EH (cell line): ENCODE data around the gene EHF.

Source experiments
- DNase-seq: peaks from one replicate; pipeline ENCODE4 v3.0.0-alpha.2; 2015; ENCODE audit warnings: low read depth

EHF gene

GRCh38 chr11:34644669-34645406 lies 23.9 kb downstream of the EHF start:
- DNase-seq = peak; percentile 88

GRCh38 chr11:34646431-34646830 lies 25.5 kb downstream of the EHF start:
- DNase-seq = no peak

- DNase-seq = peak; percentile 46
These were observed 26.2 kb downstream of the EHF start for GRCh38 chr11:34647131-34647530.

- DNase-seq = peak; percentile 28
These were observed 26.6 kb downstream of the EHF start for GRCh38 chr11:34647532-34647931.

- DNase-seq = no peak
These were observed 27.1 kb downstream of the EHF start for GRCh38 chr11:34648036-34648435.

- no peak for DNase-seq
These were observed 28.7 kb downstream of the EHF start for GRCh38 chr11:34649597-34649996.

- DNase-seq = no peak
These were observed 29.6 kb downstream of the EHF start for GRCh38 chr11:34650528-34650927.

DNA sequence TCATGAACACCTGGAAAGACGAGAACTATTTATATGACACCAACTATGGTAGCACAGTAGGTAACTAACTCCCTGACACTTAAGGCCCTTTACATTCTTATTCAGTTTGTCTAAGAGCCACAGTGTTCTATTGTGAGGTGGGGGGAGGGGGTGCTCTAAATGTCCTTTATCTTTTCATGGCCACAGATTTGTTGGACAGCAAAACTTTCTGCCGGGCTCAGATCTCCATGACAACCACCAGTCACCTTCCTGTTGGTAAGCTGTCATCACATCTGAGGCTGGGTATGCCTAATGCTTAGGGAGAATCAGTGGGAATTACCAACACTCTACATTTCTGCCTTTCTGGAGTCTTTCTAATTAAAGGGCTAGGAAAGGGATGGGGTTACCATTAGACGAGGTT lies 30.7 kb downstream of the EHF start:
- DNase-seq = no peak

DNA sequence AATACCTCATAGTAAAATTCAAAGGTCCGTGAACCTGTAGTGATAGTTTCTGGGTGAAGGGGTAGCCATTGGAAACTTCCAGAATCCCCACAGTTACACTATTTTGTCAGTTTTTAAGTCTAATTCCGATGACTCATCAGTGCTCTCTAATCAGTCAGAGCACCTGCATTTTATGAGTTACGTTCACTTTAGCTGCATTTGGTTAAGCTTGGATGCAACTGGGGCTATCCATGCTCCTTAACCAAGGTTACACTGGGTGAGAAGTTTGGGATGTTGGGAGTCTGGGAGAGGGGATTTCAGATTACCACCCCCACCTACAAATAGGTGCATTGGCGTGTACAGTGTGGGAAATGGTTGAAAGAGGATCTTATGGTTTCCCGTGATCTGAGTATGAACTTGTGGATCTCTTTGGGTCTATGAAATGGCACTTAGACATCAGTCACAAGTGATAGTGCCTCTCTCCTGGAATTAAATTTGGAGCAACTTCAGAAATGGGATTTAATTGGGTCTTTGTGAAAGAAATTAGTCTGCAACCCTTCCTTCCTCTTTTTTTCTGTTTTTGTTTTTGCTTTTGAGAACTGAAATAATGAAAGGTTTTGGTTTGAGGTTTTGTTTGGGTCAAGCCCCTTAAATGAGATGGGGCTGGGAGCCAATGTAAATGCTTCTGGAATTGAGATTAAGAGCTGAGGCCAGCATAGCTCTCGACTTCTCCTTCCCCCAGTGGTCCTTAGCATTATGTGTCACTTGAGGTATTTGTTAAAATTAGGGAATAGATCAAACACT lies 31.5 kb downstream of the EHF start:
- no peak for DNase-seq

GRCh38 chr11:34653031-34653430 lies 32.1 kb downstream of the EHF start:
- peak; percentile 40 for DNase-seq

DNA sequence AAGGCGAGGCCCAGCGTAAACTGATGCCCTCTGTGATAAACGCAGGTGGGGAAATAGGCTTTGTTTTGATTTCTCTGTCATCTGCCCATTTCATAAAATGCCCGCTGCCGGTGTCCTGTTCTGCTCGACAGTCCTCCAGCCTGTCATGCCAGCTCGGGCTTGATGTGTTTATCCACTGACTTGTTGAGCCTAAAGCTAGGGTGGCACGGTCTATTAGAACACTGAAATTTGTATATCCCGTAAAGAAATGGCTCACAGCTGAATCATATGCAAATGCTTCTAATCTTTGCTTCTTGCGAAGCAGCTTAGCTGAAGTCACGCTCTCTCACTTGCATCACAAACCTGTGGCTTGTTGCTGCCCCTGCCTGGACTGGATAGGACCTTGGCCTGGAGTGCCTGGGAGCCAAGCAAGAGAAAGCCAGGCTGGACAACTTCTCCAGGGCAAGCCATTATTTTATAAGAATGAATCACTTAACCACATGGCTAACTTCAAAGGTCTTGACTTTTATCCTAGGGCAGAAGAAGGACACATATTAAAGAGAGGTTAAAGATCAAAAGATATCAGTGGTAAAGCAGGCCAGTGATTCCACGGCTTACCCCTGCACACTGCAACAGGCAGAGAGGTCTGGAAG lies 33.1 kb downstream of the EHF start:
- DNase-seq = peak; percentile 96

- peak; percentile 76 for DNase-seq
These were observed 33.8 kb downstream of the EHF start for GRCh38 chr11:34654483-34655334.

DNA sequence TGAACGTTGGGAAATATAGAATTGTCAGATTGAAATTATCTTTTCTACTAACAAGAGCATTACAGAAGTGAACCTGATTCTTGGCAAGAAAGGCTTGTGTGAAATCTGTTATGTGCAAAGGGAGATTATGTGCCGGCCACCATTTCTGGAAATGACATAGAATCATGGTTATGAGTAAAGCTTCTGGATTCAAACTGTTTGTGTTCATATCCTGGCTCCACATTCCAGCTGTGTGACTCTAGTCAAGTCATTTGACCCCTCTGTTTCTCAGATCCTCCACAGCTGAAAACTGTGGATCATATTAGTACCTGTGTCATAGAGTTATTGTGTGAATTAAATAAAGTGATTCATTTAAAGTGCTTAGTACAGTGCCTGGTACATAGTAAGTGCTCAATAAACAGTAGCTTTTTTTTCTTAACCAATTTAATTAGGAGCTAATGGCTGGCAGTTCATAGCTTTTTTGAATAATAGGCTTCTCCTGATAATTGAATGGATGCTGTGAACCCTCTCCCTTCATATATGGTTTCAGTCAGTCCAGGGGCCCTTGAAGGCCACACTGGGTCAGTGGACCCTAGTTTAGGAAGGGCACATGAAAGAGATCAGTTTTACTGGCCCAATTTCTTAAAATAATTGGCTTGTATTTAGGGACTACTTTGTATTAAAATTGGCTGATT lies 34.6 kb downstream of the EHF start:
- peak; percentile 81 for DNase-seq

DNA sequence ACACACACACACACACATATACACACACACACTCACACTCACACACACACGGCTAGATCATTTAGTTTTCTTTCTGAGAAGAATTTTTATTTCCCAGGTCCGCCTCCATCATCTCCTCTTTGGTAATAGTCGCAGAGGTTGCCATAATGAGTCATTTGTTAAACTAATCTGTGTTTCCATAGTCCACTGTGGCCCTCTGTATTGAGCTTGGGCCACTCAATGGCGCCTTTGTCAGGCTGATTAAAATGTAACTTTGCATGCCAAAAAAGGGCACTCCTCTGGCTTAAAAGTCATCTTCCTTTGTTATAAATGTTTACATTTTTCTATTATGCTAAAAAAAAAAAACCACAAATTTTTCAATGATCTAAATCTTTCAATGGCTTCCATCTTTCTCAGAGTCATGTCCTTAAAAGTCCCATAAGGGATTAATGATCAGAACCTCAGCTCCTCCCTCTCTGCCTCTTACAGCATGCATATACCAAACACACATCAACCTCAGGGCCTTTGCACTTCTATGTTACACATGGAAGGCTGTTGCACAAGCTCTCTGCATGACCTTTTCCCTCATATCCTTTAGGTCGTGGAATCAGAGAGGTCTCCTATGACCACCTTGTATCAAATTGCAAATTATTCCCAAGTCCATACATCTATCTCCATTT lies 35.3 kb downstream of the EHF start:
- DNase-seq = no peak

GRCh38 chr11:34658071-34659015 lies 37.5 kb downstream of the EHF start:
- no peak for DNase-seq

GRCh38 chr11:34659096-34659733 lies 38.3 kb downstream of the EHF start:
- no peak for DNase-seq

- DNase-seq = no peak
These were observed 44.4 kb downstream of the EHF start for GRCh38 chr11:34665077-34665835.

GRCh38 chr11:34667810-34668582 lies 47.1 kb downstream of the EHF start:
- DNase-seq = no peak
